Neural progenitor cell (in vitro differentiated cells): ENCODE measurements around the gene GPR6. TPM values are rescaled to one million over a fixed set of nuclear protein-coding genes. Genes with fewer than 3 reads are reported as not detected.
A peak's percentile ranks its signal among the peaks of the same experiment; 100 is the strongest.

Source experiments
- DNase-seq: peaks from one replicate; pipeline ENCODE4 v3.0.0-alpha.2; 2016; ENCODE audit warnings: low spot score
- H2AFZ ChIP-seq: fragments of 200-600 bp; sonication (generic); replicated peaks from 2 replicates; pipeline ENCODE4 v1.6.1; 2016; ENCODE audit warnings: antibody characterized with exemption
- H3F3A ChIP-seq: fragments of 200-600 bp; sonication (generic); 2 replicates; pipeline ENCODE4 v1.6.1; 2016; ENCODE audit warnings: antibody characterized with exemption, low read depth
- H3K27ac ChIP-seq: fragments of 200-600 bp; sonication (generic); 2 replicates; pipeline ENCODE4 v1.5.1; 2016; ENCODE audit warnings: mild to moderate bottlenecking
- H3K27me3 ChIP-seq: fragments of 200-600 bp; sonication (generic); 2 replicates; pipeline ENCODE4 v1.6.1; 2016; ENCODE audit warnings: mild to moderate bottlenecking, moderate library complexity
- H3K36me3 ChIP-seq: fragments of 200-600 bp; sonication (generic); 2 replicates; pipeline ENCODE4 v1.5.1; 2016
- H3K4me1 ChIP-seq: fragments of 200-600 bp; sonication (generic); 2 replicates; pipeline ENCODE4 v1.6.1; 2016; ENCODE audit warnings: mixed run types
- H3K4me2 ChIP-seq: fragments of 200-600 bp; sonication (generic); 2 replicates; pipeline ENCODE4 v1.6.1; 2016
- H3K4me3 ChIP-seq: fragments of 200-600 bp; sonication (generic); 2 replicates; pipeline ENCODE4 v1.5.1; 2016
- H3K79me2 ChIP-seq: fragments of 200-600 bp; sonication (generic); 2 replicates; pipeline ENCODE4 v1.6.1; 2016; ENCODE audit warnings: low read depth
- H3K9ac ChIP-seq: fragments of 200-600 bp; sonication (generic); 2 replicates; pipeline ENCODE4 v1.6.1; 2016
- H3K9me3 ChIP-seq: fragments of 200-600 bp; sonication (generic); 2 replicates; pipeline ENCODE4 v1.5.1; 2016; ENCODE audit warnings: low read depth
- H4K20me1 ChIP-seq: fragments of 200-600 bp; sonication (generic); 2 replicates; pipeline ENCODE4 v1.6.1; 2016; ENCODE audit warnings: low read depth
- H3K27ac Mint-ChIP-seq: 3 replicates; pipeline ENCODE4 v1.8.0; 2021; ENCODE audit warnings: mixed read lengths
- H3K27me3 Mint-ChIP-seq: 2 replicates; pipeline ENCODE4 v1.8.0; 2022; ENCODE audit warnings: low read depth, mild to moderate bottlenecking, inconsistent platforms, moderate library complexity, mixed read lengths; ENCODE audit not compliant: insufficient read depth
- H3K36me3 Mint-ChIP-seq: 3 replicates; pipeline ENCODE4 v1.8.0; 2021; ENCODE audit warnings: mixed read lengths
- H3K4me1 Mint-ChIP-seq: 3 replicates; pipeline ENCODE4 v1.8.0; 2021; ENCODE audit warnings: mixed read lengths
- H3K4me3 Mint-ChIP-seq: 3 replicates; pipeline ENCODE4 v1.8.0; 2021; ENCODE audit warnings: mild to moderate bottlenecking, moderate library complexity, mixed read lengths
- H3K9me3 Mint-ChIP-seq: 3 replicates; pipeline ENCODE4 v1.8.0; 2020; ENCODE audit warnings: mixed read lengths
- EZH2 ChIP-seq: fragments of 200-600 bp; sonication (generic); IDR thresholded peaks from 2 replicates; pipeline ENCODE4 v1.6.1; 2017; ENCODE audit warnings: antibody characterized with exemption, mild to moderate bottlenecking, moderate library complexity
- EZH2phosphoT487 ChIP-seq: fragments of 200-600 bp; sonication (generic); IDR thresholded peaks from 2 replicates; pipeline ENCODE4 v1.6.1; 2017; ENCODE audit warnings: antibody characterized with exemption
- total RNA-seq: library from RNA; depleted of rRNA; stranded (reverse); fragments of >200 nt; gene quantifications from 2 replicates; pipeline ENCODE4 v1.2.3, GENCODE V29; 2015; ENCODE audit warnings: low replicate concordance
- TF ChIP-seq, protein P1 (sequence below): fragments of 200-600 bp; sonication (generic); IDR thresholded peaks from 2 replicates; pipeline ENCODE4 v1.5.1; 2017; ENCODE audit warnings: antibody characterized with exemption, mild to moderate bottlenecking

Gene GPR6
- total RNA-seq, 1 donor from 2014 or later, result not detected

GRCh38 chr6:109964949-109965348, 13.2 kb upstream of the GPR6 start:
- DNase-seq, result no peak
- Mint-ChIP-seq H3K9me3 (no peaks in the 10 kb centered on the region), H3K36me3 (no peaks in the 10 kb centered on the region), H3K27ac (no peak overlapping the region), H3K4me3 (no peak overlapping the region), H3K27me3 (no peaks in the 10 kb centered on the region), H3K4me1 (no peaks in the 10 kb centered on the region)
- H3K36me3 ChIP-seq, result no peaks in the 10 kb centered on the region
- H3K9me3 ChIP-seq, result no peaks in the 10 kb centered on the region
- H2AFZ ChIP-seq, result no peak overlapping the region
- no peaks in the 10 kb centered on the region for H4K20me1 ChIP-seq
- H3K4me1 ChIP-seq, result no peaks in the 10 kb centered on the region
- no peak overlapping the region for H3K4me3 ChIP-seq
- peaks cover 36% of the 10 kb centered on the region for H3K27me3 ChIP-seq
- no peak overlapping the region for H3K9ac ChIP-seq
- no peaks in the 10 kb centered on the region for H3F3A ChIP-seq
- no peak overlapping the region for H3K4me2 ChIP-seq
- no peak for TF ChIP-seq EZH2phosphoT487
- H3K79me2 ChIP-seq, result no peaks in the 10 kb centered on the region
- H3K27ac ChIP-seq, result no peak overlapping the region

GRCh38 chr6:109966299-109966698, 11.8 kb upstream of the GPR6 start:
- Histone ChIP-seq H3K4me3 (no peak overlapping the region), H3K36me3 (no peaks in the 10 kb centered on the region), H3F3A (no peaks in the 10 kb centered on the region), H3K9me3 (no peaks in the 10 kb centered on the region), H4K20me1 (no peaks in the 10 kb centered on the region), H3K4me2 (no peak overlapping the region), H3K79me2 (no peaks in the 10 kb centered on the region), H3K9ac (no peak overlapping the region), H3K27me3 (peaks cover 36% of the 10 kb centered on the region), H2AFZ (no peak overlapping the region), H3K4me1 (no peaks in the 10 kb centered on the region), H3K27ac (no peak overlapping the region)
- Mint-ChIP-seq H3K9me3 (no peaks in the 10 kb centered on the region), H3K27me3 (no peaks in the 10 kb centered on the region), H3K4me1 (peaks cover 6% of the 10 kb centered on the region), H3K27ac (no peak overlapping the region), H3K4me3 (no peak overlapping the region), H3K36me3 (no peaks in the 10 kb centered on the region)
- DNase-seq, result no peak
- TF ChIP-seq EZH2 (no peak), EZH2phosphoT487 (no peak)
- TF ChIP-seq, protein P1, sequence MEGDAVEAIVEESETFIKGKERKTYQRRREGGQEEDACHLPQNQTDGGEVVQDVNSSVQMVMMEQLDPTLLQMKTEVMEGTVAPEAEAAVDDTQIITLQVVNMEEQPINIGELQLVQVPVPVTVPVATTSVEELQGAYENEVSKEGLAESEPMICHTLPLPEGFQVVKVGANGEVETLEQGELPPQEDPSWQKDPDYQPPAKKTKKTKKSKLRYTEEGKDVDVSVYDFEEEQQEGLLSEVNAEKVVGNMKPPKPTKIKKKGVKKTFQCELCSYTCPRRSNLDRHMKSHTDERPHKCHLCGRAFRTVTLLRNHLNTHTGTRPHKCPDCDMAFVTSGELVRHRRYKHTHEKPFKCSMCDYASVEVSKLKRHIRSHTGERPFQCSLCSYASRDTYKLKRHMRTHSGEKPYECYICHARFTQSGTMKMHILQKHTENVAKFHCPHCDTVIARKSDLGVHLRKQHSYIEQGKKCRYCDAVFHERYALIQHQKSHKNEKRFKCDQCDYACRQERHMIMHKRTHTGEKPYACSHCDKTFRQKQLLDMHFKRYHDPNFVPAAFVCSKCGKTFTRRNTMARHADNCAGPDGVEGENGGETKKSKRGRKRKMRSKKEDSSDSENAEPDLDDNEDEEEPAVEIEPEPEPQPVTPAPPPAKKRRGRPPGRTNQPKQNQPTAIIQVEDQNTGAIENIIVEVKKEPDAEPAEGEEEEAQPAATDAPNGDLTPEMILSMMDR, result no peak

DNA sequence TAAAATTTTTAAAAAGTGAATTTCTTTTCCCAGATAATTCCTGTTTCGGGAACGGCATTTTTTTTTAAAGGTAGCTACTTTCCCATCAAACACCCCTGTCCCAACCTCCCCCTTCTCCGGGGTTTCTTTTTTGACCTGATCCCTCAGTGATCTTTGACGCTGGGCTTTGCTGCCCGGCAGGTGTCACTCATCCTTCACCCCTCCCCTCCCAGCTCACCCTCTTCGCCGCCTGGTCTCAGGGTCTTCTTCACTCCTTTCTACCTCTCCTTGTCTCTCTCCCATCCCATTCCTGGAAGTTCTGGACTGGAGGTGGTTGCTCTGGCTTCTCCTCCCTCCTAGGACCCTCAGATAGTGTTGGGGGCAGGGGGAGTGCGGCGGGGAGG, 329 bp upstream of the GPR6 start:
- peaks cover 37% of the 10 kb centered on the region for H3K27me3 Mint-ChIP-seq
- no peak overlapping the region for H3K9ac ChIP-seq
- H3K36me3 ChIP-seq, result no peaks in the 10 kb centered on the region
- H3K36me3 Mint-ChIP-seq, result no peaks in the 10 kb centered on the region
- peak; percentile 64 for DNase-seq
- no peaks in the 10 kb centered on the region for H3K79me2 ChIP-seq
- no peaks in the 10 kb centered on the region for H3F3A ChIP-seq
- no peak overlapping the region for H3K27ac ChIP-seq
- H2AFZ ChIP-seq, result peak overlapping the region; percentile 99
- H3K27me3 ChIP-seq, result peaks cover 90% of the 10 kb centered on the region
- peaks cover 5% of the 10 kb centered on the region for H3K4me1 Mint-ChIP-seq
- H3K4me3 Mint-ChIP-seq, result peak overlapping the region; percentile 68
- no peaks in the 10 kb centered on the region for H3K9me3 Mint-ChIP-seq
- no peaks in the 10 kb centered on the region for H3K9me3 ChIP-seq
- TF ChIP-seq EZH2phosphoT487 (no peak), EZH2 (no peak)
- TF ChIP-seq, protein P1, result peak; percentile 10
- no peak overlapping the region for H3K27ac Mint-ChIP-seq
- H3K4me3 ChIP-seq, result peak overlapping the region; percentile 69
- H4K20me1 ChIP-seq, result peaks cover 16% of the 10 kb centered on the region
- peak overlapping the region; percentile 98 for H3K4me2 ChIP-seq
- H3K4me1 ChIP-seq, result peaks cover 7% of the 10 kb centered on the region

- Histone ChIP-seq H3K9me3 (no peaks in the 10 kb centered on the region), H3K4me3 (peak overlapping the region; percentile 38), H3K9ac (no peak overlapping the region), H3K4me1 (peaks cover 7% of the 10 kb centered on the region), H3K79me2 (no peaks in the 10 kb centered on the region), H3K36me3 (no peaks in the 10 kb centered on the region), H3K27ac (no peak overlapping the region), H3K27me3 (peaks cover 86% of the 10 kb centered on the region), H2AFZ (no peak overlapping the region), H4K20me1 (peaks cover 16% of the 10 kb centered on the region), H3F3A (no peaks in the 10 kb centered on the region), H3K4me2 (peak overlapping the region; percentile 98)
- Mint-ChIP-seq H3K27me3 (peaks cover 37% of the 10 kb centered on the region), H3K36me3 (no peaks in the 10 kb centered on the region), H3K4me3 (no peak overlapping the region), H3K9me3 (no peaks in the 10 kb centered on the region), H3K27ac (no peak overlapping the region), H3K4me1 (peaks cover 5% of the 10 kb centered on the region)
- peak; percentile 62 for TF ChIP-seq EZH2phosphoT487
- TF ChIP-seq, protein P1, result no peak
- TF ChIP-seq EZH2, result no peak
- DNase-seq, result peak; percentile 55
Observed at GRCh38 chr6:109979033-109979921, 1.2 kb downstream of the GPR6 start.
